Subcutaneous abdominal adipose tissue (tissue), 5 donors: ENCODE results near the gene GAPDH.
"Not testable (repeated sequence)": the region's sequence is repeated elsewhere in the genome, so short reads cannot be mapped to it uniquely, and the experiment has no call there.

ENCODE experiments used
- H3K27ac ChIP-seq: one replicate; pipeline ENCODE4 v1.7.0; 2013; ENCODE audit warnings: low read depth, mild to moderate bottlenecking, inconsistent platforms, low read length, moderate library complexity
- H3K27me3 ChIP-seq, 5 donors: one replicate each; pipeline ENCODE4 v1.7.0; 2013; ENCODE audit warnings: low read length in 5 of 5, inconsistent platforms in 1 of 5; ENCODE audit not compliant: control insufficient read depth in 5 of 5, insufficient read depth in 4 of 5
- H3K36me3 ChIP-seq, 5 donors: one replicate each; pipeline ENCODE4 v1.7.0; 2013; ENCODE audit warnings: low read length in 5 of 5; ENCODE audit not compliant: control insufficient read depth in 5 of 5, insufficient read depth in 5 of 5
- H3K4me1 ChIP-seq, 5 donors: one replicate each; pipeline ENCODE4 v1.7.0; 2013; ENCODE audit warnings: low read length in 5 of 5, mild to moderate bottlenecking in 3 of 5, moderate library complexity in 1 of 5; ENCODE audit not compliant: control insufficient read depth in 5 of 5, insufficient read depth in 5 of 5
- H3K4me3 ChIP-seq, 5 donors: one replicate each; pipeline ENCODE4 v1.7.0; 2013; ENCODE audit warnings: low read length in 5 of 5, low read depth in 1 of 5
- H3K9ac ChIP-seq, 5 donors: one replicate each; pipeline ENCODE4 v1.7.0; 2013; ENCODE audit warnings: low read length in 5 of 5, mild to moderate bottlenecking in 4 of 5, moderate library complexity in 3 of 5
- H3K9me3 ChIP-seq, 5 donors: one replicate each; pipeline ENCODE4 v1.7.0; 2013; ENCODE audit warnings: low read length in 5 of 5; ENCODE audit not compliant: control insufficient read depth in 5 of 5
- donor health status: healthy.
- donor health status: healthy.
- donor health status: healthy.
- donor health status: healthy.
- donor health status: healthy.

GAPDH gene

DNA sequence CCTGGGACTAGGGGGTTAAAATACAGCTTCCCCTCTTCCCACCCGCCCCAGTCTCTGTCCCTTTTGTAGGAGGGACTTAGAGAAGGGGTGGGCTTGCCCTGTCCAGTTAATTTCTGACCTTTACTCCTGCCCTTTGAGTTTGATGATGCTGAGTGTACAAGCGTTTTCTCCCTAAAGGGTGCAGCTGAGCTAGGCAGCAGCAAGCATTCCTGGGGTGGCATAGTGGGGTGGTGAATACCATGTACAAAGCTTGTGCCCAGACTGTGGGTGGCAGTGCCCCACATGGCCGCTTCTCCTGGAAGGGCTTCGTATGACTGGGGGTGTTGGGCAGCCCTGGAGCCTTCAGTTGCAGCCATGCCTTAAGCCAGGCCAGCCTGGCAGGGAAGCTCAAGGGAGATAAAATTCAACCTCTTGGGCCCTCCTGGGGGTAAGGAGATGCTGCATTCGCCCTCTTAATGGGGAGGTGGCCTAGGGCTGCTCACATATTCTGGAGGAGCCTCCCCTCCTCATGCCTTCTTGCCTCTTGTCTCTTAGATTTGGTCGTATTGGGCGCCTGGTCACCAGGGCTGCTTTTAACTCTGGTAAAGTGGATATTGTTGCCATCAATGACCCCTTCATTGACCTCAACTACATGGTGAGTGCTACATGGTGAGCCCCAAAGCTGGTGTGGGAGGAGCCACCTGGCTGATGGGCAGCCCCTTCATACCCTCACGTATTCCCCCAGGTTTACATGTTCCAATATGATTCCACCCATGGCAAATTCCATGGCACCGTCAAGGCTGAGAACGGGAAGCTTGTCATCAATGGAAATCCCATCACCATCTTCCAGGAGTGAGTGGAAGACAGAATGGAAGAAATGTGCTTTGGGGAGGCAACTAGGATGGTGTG, 1.9 kb downstream of the GAPDH start:
- H3K4me3 ChIP-seq = peak overlapping the region; percentile 70 to 90 (median 80)
- H3K4me1 ChIP-seq = peaks cover 16 to 66% (median 58%) of the 10 kb centered on the region in 5 donors
- H3K27me3 ChIP-seq = no peaks in the 10 kb centered on the region
- H3K9ac ChIP-seq = peak overlapping the region in 4 of 5 donors; percentile 48 to 90 (median 88)
- H3K36me3 ChIP-seq = peaks cover 0 to 45% (median 43%) of the 10 kb centered on the region in 5 donors
- no peaks in the 10 kb centered on the region for H3K9me3 ChIP-seq
- peak overlapping the region; percentile 96 for H3K27ac ChIP-seq

DNA sequence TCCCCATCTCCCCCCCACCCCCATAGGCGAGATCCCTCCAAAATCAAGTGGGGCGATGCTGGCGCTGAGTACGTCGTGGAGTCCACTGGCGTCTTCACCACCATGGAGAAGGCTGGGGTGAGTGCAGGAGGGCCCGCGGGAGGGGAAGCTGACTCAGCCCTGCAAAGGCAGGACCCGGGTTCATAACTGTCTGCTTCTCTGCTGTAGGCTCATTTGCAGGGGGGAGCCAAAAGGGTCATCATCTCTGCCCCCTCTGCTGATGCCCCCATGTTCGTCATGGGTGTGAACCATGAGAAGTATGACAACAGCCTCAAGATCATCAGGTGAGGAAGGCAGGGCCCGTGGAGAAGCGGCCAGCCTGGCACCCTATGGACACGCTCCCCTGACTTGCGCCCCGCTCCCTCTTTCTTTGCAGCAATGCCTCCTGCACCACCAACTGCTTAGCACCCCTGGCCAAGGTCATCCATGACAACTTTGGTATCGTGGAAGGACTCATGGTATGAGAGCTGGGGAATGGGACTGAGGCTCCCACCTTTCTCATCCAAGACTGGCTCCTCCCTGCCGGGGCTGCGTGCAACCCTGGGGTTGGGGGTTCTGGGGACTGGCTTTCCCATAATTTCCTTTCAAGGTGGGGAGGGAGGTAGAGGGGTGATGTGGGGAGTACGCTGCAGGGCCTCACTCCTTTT, 2.7 kb downstream of the GAPDH start:
- Histone ChIP-seq H3K9me3 (no peaks in the 10 kb centered on the region), H3K9ac (no peak overlapping the region), H3K4me3 (no peak overlapping the region), H3K4me1 (peaks cover 15 to 66% (median 61%) of the 10 kb centered on the region in 5 donors), H3K27ac (no peak overlapping the region), H3K36me3 (peaks cover 0 to 54% (median 42%) of the 10 kb centered on the region in 5 donors), H3K27me3 (no peaks in the 10 kb centered on the region)

DNA sequence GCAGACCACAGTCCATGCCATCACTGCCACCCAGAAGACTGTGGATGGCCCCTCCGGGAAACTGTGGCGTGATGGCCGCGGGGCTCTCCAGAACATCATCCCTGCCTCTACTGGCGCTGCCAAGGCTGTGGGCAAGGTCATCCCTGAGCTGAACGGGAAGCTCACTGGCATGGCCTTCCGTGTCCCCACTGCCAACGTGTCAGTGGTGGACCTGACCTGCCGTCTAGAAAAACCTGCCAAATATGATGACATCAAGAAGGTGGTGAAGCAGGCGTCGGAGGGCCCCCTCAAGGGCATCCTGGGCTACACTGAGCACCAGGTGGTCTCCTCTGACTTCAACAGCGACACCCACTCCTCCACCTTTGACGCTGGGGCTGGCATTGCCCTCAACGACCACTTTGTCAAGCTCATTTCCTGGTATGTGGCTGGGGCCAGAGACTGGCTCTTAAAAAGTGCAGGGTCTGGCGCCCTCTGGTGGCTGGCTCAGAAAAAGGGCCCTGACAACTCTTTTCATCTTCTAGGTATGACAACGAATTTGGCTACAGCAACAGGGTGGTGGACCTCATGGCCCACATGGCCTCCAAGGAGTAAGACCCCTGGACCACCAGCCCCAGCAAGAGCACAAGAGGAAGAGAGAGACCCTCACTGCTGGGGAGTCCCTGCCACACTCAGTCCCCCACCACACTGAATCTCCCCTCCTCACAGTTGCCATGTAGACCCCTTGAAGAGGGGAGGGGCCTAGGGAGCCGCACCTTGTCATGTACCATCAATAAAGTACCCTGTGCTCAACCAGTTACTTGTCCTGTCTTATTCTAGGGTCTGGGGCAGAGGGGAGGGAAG, 3.5 kb downstream of the GAPDH start:
- H3K4me3 ChIP-seq, H3K9ac ChIP-seq, H3K27ac ChIP-seq, H3K9me3 ChIP-seq, H3K27me3 ChIP-seq: not testable (repeated sequence)
- peaks cover 0 to 61% (median 47%) of the 10 kb centered on the region in 5 donors for H3K36me3 ChIP-seq
- peaks cover 9 to 61% (median 54%) of the 10 kb centered on the region in 5 donors for H3K4me1 ChIP-seq

DNA sequence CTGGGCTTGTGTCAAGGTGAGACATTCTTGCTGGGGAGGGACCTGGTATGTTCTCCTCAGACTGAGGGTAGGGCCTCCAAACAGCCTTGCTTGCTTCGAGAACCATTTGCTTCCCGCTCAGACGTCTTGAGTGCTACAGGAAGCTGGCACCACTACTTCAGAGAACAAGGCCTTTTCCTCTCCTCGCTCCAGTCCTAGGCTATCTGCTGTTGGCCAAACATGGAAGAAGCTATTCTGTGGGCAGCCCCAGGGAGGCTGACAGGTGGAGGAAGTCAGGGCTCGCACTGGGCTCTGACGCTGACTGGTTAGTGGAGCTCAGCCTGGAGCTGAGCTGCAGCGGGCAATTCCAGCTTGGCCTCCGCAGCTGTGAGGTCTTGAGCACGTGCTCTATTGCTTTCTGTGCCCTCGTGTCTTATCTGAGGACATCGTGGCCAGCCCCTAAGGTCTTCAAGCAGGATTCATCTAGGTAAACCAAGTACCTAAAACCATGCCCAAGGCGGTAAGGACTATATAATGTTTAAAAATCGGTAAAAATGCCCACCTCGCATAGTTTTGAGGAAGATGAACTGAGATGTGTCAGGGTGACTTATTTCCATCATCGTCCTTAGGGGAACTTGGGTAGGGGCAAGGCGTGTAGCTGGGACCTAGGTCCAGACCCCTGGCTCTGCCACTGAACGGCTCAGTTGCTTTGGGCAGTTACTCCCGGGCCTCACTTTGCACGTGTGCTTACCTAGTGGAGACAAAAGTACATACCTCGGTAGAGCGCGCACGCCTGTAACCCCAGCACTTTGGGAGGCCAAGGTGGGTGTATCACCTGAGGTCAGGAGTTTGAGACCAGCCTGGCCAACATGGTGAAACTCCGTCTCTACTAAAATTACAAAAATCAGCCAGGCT, 4.3 kb downstream of the GAPDH start:
- Histone ChIP-seq H3K9ac (no peak overlapping the region), H3K4me1 (peaks cover 9 to 52% (median 45%) of the 10 kb centered on the region in 5 donors), H3K4me3 (no peak overlapping the region), H3K36me3 (peaks cover 0 to 67% (median 51%) of the 10 kb centered on the region in 5 donors), H3K9me3 (no peaks in the 10 kb centered on the region), H3K27me3 (no peaks in the 10 kb centered on the region), H3K27ac (no peak overlapping the region)

DNA sequence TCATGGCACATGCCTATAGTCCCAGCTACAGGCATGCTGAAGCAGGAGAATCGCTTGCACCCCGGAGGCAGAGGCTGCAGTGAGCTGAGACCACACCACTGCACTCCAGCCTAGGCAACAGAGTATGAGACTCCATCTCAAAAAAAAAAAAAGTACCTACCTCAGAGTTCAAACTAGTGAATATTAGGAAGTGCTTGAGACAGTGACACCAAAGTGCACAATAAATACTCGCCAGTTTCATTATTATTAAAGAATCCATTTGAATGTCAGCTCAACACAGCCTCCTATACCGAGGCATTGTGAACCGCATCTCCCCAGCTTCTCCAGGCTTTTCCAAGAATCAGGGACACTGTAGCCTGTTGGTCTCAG, 5.0 kb downstream of the GAPDH start:
- Histone ChIP-seq H3K27ac (no peak overlapping the region), H3K4me1 (peaks cover 7 to 47% (median 41%) of the 10 kb centered on the region in 5 donors), H3K9ac (no peak overlapping the region)

DNA sequence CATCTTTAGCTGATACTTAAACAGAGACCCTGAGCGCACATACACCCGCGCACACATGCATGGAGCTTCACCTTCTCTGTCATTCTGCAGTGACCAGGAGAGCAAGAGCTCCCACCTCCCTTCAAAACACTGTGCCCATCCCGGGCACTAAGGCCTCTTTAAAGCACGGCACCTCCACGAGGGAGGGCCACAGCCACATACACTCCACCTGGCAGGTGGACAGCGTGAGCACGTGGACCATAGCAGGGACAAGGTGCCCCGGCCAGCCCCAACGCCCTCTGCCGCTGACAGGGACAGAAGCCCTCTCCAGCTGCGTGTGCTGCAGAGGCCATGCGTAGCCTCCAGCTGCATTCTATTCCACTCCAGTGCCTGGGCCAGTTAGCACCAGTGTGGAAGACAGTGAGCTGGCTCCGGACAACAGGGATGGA, 5.4 kb downstream of the GAPDH start:
- Histone ChIP-seq H3K9ac (no peak overlapping the region), H3K4me3 (no peak overlapping the region), H3K27ac (no peak overlapping the region), H3K36me3 (peaks cover 0 to 75% (median 55%) of the 10 kb centered on the region in 5 donors), H3K4me1 (peaks cover 7 to 45% (median 41%) of the 10 kb centered on the region in 5 donors), H3K9me3 (no peaks in the 10 kb centered on the region), H3K27me3 (no peaks in the 10 kb centered on the region)

More for the DNA sequence above, 5.0 kb downstream of the GAPDH start:
- Histone ChIP-seq H3K4me3 (no peak overlapping the region), H3K9me3 (no peaks in the 10 kb centered on the region), H3K27me3 (no peaks in the 10 kb centered on the region), H3K36me3 (peaks cover 0 to 71% (median 51%) of the 10 kb centered on the region in 5 donors)

DNA sequence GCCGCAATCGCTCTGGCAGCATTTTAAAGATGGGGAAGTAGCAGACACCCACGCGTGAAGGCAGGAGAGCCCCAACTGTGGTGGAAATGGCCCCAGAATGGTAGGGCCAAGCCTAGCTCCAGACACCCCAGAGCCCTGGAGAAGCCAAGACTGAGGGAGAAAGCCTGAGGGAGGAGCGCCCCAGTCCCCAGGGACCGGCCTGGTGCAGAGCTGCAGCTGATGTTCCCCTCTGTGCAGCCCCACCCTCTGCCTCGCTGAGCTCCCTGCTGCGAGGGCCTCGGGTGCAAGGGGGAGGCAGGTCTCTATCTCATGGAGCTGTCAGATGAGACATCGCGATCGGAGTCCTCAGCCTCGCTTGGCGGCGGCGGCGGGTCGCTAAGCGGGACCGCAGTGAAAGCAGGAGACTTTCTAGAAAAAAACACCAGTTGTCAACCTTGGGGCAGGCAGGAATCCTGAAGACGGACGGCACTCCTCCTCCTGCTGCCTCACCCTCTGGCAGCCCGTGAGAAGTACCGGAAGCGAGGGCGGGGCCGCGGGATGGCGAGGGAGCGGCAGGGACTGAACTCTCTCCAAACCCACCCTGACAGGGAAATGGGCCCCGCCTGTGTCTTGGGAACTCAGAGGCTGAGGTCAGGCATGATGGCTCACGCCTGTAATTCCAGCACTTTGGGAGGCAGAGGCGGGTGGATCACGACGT, 6.0 kb downstream of the GAPDH start:
- no peaks in the 10 kb centered on the region for H3K9me3 ChIP-seq
- H3K36me3 ChIP-seq = peaks cover 0 to 77% (median 56%) of the 10 kb centered on the region in 5 donors
- H3K9ac ChIP-seq = no peak overlapping the region
- H3K27ac ChIP-seq = no peak overlapping the region
- peak overlapping the region in 1 of 5 donors; percentile 4 for H3K4me3 ChIP-seq
- H3K27me3 ChIP-seq = no peaks in the 10 kb centered on the region
- H3K4me1 ChIP-seq = peaks cover 7 to 41% (median 35%) of the 10 kb centered on the region in 5 donors

DNA sequence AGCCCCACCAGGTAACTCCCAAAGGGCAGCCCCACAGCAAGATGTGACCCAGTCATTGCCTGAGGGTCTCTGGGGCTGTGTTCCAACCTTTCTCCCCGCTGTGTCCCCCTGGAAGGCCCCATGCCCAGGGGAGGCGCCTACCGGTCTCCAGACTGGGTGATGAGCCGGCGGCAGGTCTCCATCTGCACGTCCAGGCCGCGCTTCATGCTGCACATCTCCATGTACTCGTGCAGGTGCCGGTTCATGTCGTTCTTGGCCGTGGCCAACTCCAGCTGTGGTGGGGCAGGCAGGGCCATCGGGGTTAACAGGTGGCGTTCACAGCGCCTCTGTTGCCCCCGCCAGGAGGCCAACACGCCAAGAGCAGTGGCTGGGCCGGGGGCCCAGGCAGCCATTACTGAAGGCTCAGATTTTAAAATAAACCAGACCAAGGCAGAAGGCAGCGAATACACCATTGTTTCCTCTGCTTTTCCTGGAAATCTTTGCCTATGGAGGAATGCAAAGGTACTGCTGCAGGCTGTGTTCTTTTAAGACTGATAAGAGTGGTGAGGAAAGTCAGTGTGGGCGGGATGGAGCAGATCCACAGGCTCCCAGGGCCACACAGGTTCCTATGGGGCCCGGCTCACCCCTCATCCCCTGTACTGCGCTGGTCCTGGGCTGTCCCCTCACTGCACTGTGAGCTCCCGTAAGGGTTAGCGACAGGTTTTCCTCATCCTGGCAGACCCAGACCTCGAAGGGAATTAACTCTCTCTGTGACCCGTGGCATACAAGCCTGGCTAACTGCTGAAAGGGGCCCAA, 7.3 kb downstream of the GAPDH start:
- Histone ChIP-seq H3K9me3 (no peaks in the 10 kb centered on the region), H3K9ac (no peak overlapping the region), H3K4me1 (peaks cover 2 to 29% (median 22%) of the 10 kb centered on the region in 5 donors), H3K36me3 (peaks cover 0 to 81% (median 58%) of the 10 kb centered on the region in 5 donors), H3K4me3 (no peak overlapping the region), H3K27me3 (no peaks in the 10 kb centered on the region), H3K27ac (no peak overlapping the region)
